ENCODE measurements around the gene KCNIP4.

Gene KCNIP4

GRCh38 chr4:21757248-21757647 lies 191.3 kb downstream of the KCNIP4 start:
- DNase-seq (ENCODE audit: low read depth), result no peak

- no peak for DNase-seq (ENCODE audit: low read depth)
These were observed 195.3 kb downstream of the KCNIP4 start for GRCh38 chr4:21753084-21753760.

GRCh38 chr4:21752616-21753015 lies 196.0 kb downstream of the KCNIP4 start:
- DNase-seq (ENCODE audit: low read depth), result no peak

- DNase-seq (ENCODE audit: low read depth), result no peak
These were observed 198.6 kb downstream of the KCNIP4 start for GRCh38 chr4:21749924-21750323.

GRCh38 chr4:21749412-21749811 lies 199.2 kb downstream of the KCNIP4 start:
- DNase-seq (ENCODE audit: low read depth), result no peak

- no peak for DNase-seq (ENCODE audit: low read depth)
These were observed 204.5 kb downstream of the KCNIP4 start for GRCh38 chr4:21744046-21744445.

- peak; percentile 17 for DNase-seq (ENCODE audit: low read depth)
These were observed 206.2 kb downstream of the KCNIP4 start for GRCh38 chr4:21742326-21742725.

GRCh38 chr4:21738821-21739220 lies 209.8 kb downstream of the KCNIP4 start:
- no peak for DNase-seq (ENCODE audit: low read depth)

- DNase-seq (ENCODE audit: low read depth), result no peak
These were observed 212.7 kb downstream of the KCNIP4 start for GRCh38 chr4:21735866-21736265.

GRCh38 chr4:21733894-21734630 lies 214.5 kb downstream of the KCNIP4 start:
- no peak for DNase-seq (ENCODE audit: low read depth)

- no peak for DNase-seq (ENCODE audit: low read depth)
These were observed 220.3 kb downstream of the KCNIP4 start for GRCh38 chr4:21728304-21728703.

GRCh38 chr4:21726255-21726815 lies 222.2 kb downstream of the KCNIP4 start:
- no peak for DNase-seq (ENCODE audit: low read depth)

GRCh38 chr4:21722157-21722839 lies 226.3 kb downstream of the KCNIP4 start:
- DNase-seq (ENCODE audit: low read depth), result no peak

- DNase-seq (ENCODE audit: low read depth), result no peak
These were observed 232.0 kb downstream of the KCNIP4 start for GRCh38 chr4:21716531-21716930.

GRCh38 chr4:21710179-21710835 lies 238.3 kb downstream of the KCNIP4 start:
- DNase-seq (ENCODE audit: low read depth), result no peak

- no peak for DNase-seq (ENCODE audit: low read depth)
These were observed 238.8 kb downstream of the KCNIP4 start for GRCh38 chr4:21709761-21710160.

- no peak for DNase-seq (ENCODE audit: low read depth)
These were observed 239.5 kb downstream of the KCNIP4 start for GRCh38 chr4:21709031-21709430.

GRCh38 chr4:21699446-21699845 lies 249.1 kb downstream of the KCNIP4 start:
- DNase-seq (ENCODE audit: low read depth), result no peak

GRCh38 chr4:21697583-21697982 lies 251.0 kb downstream of the KCNIP4 start:
- DNase-seq (ENCODE audit: low read depth), result no peak

GRCh38 chr4:21695141-21695540 lies 253.4 kb downstream of the KCNIP4 start:
- DNase-seq (ENCODE audit: low read depth), result no peak

GRCh38 chr4:21692241-21692640 lies 256.3 kb downstream of the KCNIP4 start:
- no peak for DNase-seq (ENCODE audit: low read depth)

- no peak for DNase-seq (ENCODE audit: low read depth)
These were observed 259.8 kb downstream of the KCNIP4 start for GRCh38 chr4:21688596-21689265.

Measured in GM04503 (cell line).